SK-N-SH (cell line): ENCODE results near the gene CCDC91.

Experiments
- CTCF ChIP-seq: fragments of 200-600 bp; sonication (generic); IDR thresholded peaks from 2 replicates; pipeline ENCODE4 v1.6.1; 2017; ENCODE audit warnings: antibody characterized with exemption, mild to moderate bottlenecking, moderate library complexity
- EP300 ChIP-seq, 2 experiments: IDR thresholded peaks; 2 replicates each; pipeline versions ENCODE4 v1.4.0 to v1.6.1; 2012; ENCODE audit warnings: borderline replicate concordance in 1 of 2, low read depth in 1 of 2, low read length in 1 of 2
- EZH2phosphoT487 ChIP-seq: fragments of 200-600 bp; sonication (generic); IDR thresholded peaks from 2 replicates; pipeline ENCODE4 v1.6.1; 2017; ENCODE audit warnings: low read depth, mixed run types, mild to moderate bottlenecking, antibody characterized with exemption, moderate library complexity, borderline replicate concordance
- FOXJ3 ChIP-seq: sonication (generic); formaldehyde crosslinking; IDR thresholded peaks from 2 replicates; pipeline ENCODE4 v1.5.1; 2020; ENCODE audit warnings: mild to moderate bottlenecking, missing genetic modification reagents
- FOXM1 ChIP-seq: IDR thresholded peaks from 2 replicates; pipeline ENCODE4 v1.4.0; 2012; ENCODE audit warnings: low read depth, mild to moderate bottlenecking
- IRF3 ChIP-seq: fragments of 150-350 bp; IDR thresholded peaks from 2 replicates; pipeline ENCODE4 v1.6.1; 2016; ENCODE audit warnings: mild to moderate bottlenecking, low read depth, low read length
- NRF1 ChIP-seq: IDR thresholded peaks from 2 replicates; pipeline ENCODE4 v1.6.1; 2012; ENCODE audit warnings: low read depth, mild to moderate bottlenecking, low read length
- RCOR1 ChIP-seq: fragments of 150-350 bp; IDR thresholded peaks from 2 replicates; pipeline ENCODE4 v1.6.1; 2017; ENCODE audit warnings: antibody characterized with exemption, low read length
- REST ChIP-seq: IDR thresholded peaks from 2 replicates; pipeline ENCODE4 v1.6.1; 2012; ENCODE audit warnings: mild to moderate bottlenecking, low read depth, low read length, moderate library complexity
- RFX5 ChIP-seq: IDR thresholded peaks from 2 replicates; pipeline ENCODE4 v1.6.1; 2012; ENCODE audit warnings: mild to moderate bottlenecking, improper control_type of control experiment, low read length
- RXRA ChIP-seq: IDR thresholded peaks from 2 replicates; pipeline ENCODE4 v1.4.0; 2012; ENCODE audit warnings: low read depth, mild to moderate bottlenecking, borderline replicate concordance
- TEAD4 ChIP-seq: IDR thresholded peaks from 2 replicates; pipeline ENCODE4 v1.4.0; 2012; ENCODE audit warnings: mild to moderate bottlenecking, borderline replicate concordance; ENCODE audit not compliant: insufficient read depth
- TF ChIP-seq, protein P1 (sequence below): fragments of 150-350 bp; IDR thresholded peaks from 2 replicates; pipeline ENCODE4 v1.6.1; 2017; ENCODE audit warnings: antibody characterized with exemption, low read length, low read depth, borderline replicate concordance

GRCh38 chr12:28340261-28341045 lies 150.2 kb downstream of the CCDC91 start:
- TF ChIP-seq FOXM1 (no peak), EP300 (IDR thresholded peaks at IDR 0.05; ENCODE audit: borderline replicate concordance in 1 of 2, low read depth in 1 of 2, low read length in 1 of 2) (no peak), RXRA (no peak), NRF1 (no peak), REST (no peak), CTCF (no peak), TEAD4 (no peak), RCOR1 (no peak), FOXJ3 (CRISPR knock-in tag) (no peak), EZH2phosphoT487 (no peak), IRF3 (no peak), RFX5 (no peak)
- TF ChIP-seq, protein P1, sequence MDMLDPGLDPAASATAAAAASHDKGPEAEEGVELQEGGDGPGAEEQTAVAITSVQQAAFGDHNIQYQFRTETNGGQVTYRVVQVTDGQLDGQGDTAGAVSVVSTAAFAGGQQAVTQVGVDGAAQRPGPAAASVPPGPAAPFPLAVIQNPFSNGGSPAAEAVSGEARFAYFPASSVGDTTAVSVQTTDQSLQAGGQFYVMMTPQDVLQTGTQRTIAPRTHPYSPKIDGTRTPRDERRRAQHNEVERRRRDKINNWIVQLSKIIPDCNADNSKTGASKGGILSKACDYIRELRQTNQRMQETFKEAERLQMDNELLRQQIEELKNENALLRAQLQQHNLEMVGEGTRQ = no peak
